GM12874 (cell line): ENCODE data around the gene ABCB9.

Experiments used
- TF ChIP-seq, protein P1 (sequence below): IDR thresholded peaks from 2 replicates; pipeline ENCODE4 v1.5.1; 2011; ENCODE audit warnings: low read depth, mild to moderate bottlenecking, control low read depth, low read length, moderate library complexity; ENCODE audit not compliant: insufficient read depth

The ABCB9 gene

DNA sequence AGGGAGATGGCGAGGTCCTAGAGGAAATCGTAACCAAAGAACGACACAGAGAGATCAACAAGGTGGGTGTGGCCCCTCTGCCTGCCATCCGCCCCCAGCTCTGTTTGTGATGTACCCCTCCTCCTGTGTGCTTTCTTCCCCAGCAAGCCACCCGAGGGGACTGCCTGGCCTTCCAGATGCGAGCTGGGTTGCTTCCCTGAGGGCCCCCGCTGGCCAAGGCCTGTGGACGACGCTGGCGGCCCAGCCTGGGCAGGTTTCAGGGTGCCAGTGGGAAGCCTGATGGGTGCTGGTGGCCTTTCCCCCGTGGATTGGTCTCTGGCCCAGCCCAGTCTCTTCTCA, 16.2 kb upstream of the ABCB9 start:
- TF ChIP-seq, protein P1, sequence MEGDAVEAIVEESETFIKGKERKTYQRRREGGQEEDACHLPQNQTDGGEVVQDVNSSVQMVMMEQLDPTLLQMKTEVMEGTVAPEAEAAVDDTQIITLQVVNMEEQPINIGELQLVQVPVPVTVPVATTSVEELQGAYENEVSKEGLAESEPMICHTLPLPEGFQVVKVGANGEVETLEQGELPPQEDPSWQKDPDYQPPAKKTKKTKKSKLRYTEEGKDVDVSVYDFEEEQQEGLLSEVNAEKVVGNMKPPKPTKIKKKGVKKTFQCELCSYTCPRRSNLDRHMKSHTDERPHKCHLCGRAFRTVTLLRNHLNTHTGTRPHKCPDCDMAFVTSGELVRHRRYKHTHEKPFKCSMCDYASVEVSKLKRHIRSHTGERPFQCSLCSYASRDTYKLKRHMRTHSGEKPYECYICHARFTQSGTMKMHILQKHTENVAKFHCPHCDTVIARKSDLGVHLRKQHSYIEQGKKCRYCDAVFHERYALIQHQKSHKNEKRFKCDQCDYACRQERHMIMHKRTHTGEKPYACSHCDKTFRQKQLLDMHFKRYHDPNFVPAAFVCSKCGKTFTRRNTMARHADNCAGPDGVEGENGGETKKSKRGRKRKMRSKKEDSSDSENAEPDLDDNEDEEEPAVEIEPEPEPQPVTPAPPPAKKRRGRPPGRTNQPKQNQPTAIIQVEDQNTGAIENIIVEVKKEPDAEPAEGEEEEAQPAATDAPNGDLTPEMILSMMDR: no peak

DNA sequence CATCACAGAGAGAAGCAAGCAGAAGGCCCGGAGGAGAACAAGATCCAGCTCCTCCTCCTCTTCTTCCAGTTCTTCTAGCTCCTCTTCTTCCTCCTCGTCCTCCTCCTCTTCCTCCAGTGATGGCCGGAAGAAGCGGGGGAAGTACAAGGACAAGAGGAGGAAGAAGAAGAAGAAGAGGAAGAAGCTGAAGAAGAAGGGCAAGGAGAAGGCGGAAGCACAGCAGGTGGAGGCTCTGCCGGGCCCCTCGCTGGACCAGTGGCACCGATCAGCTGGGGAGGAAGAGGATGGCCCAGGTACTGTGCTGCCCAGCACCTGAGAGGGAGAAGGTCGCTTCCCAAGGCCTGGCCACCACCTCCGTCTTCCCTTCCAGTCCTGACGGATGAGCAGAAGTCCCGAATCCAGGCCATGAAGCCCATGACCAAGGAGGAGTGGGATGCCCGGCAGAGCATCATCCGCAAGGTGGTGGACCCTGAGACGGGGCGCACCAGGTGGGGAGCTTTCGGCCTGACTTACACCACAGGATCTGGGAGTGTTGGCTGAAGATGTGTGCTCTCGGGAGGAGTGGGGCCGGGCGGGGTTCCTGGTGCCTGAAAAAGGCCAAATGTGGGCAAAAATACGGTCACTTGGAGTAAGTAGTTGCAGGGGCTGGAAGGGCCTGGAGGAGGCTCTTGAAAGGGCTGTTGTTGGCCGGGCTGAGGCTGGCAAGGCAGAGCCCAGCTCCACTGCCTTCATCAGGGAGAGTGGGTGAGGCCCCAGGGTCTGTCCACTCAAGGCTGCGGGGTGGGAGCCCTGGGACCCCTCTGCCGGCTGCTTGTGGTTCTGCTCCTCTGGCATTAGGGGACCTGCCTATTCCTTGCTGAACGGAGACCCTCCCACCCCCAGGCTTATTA, 15.6 kb upstream of the ABCB9 start:
- TF ChIP-seq, protein P1: no peak

DNA sequence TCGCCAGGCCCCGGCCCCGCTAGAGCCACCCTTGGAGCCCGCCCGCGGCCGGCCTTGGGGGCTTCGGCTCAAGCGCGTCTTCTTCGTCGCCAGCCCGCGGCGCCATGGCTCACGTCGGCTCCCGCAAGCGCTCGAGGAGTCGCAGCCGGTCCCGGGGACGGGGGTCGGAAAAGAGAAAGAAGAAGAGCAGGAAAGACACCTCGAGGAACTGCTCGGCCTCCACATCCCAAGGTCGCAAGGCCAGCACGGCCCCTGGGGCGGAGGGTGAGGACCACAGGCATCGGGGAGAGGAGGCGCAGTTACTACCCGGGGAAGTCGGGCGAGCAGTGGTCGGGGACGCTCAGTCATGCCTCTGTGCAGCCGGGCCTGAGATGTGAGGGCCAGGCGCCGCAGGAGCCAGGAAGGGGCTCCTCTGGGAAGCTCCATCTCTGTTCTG, 14.8 kb upstream of the ABCB9 start:
- TF ChIP-seq, protein P1: no peak

DNA sequence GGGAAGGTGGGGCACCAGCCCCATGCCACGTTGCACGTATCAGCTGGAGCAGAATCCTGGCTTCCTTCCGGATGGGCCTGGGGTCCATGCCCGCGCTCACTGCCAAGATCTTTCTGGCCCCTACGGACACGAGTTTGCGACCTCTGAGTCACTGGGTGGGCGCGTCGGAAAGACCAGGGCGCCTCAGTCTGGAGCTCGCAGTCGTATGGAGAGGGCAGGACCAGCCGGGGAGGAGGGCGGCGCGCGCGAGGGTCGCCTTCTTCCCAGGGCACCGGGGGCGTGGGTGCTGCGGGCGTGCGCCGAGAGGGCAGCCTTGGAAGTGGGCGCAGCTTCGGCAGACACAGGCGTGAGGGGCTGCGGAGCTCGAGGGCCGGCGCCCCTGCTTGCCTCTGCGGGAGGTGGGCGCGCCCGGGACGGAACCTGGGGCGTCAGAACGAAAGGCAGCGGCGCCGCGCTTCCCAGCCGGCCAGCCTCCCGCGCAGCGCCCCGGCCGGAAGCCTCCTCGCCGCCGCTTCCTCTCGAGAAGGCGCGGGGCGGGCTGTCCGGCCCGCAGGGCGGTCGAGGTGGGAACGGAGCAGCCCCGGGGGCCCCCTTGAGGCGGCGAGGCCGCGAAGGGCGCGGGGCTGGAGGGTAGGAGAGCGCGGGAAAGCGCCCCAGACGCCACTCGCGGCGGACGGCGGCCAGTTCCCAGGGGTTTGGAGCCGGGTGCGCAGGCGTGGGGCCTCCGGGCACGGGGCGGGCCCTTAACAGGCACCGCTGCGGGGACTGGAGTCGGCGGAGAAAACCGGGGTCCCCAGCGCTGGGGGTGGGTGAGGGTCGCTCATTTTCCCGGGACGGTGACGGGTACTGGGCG, 14.1 kb upstream of the ABCB9 start, which contains the start of gene ARL6IP4:
Gene ARL6IP4, plus strand, starts transcription at position 499 of the 853 bp plus-strand sequence. CDS start 459 bp downstream, outside the sequence.
- TF ChIP-seq, protein P1: 0 out of 2 replicates have a peak, but pooled peaks have one; percentile 18

DNA sequence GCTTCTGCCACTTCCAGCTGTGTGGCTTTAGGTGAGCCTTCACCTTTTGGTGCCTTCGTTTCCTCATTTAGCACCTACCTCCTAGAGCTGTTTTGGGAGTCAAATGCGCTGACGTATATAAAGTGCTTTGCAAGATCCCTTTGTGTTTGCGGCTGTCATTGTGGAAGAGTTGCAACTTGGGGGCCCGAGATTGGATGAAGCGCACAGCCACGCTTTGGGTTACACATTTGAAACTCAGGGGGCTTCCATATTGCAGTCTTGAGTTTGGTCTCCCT, 13.6 kb upstream of the ABCB9 start:
- TF ChIP-seq, protein P1: no peak

DNA sequence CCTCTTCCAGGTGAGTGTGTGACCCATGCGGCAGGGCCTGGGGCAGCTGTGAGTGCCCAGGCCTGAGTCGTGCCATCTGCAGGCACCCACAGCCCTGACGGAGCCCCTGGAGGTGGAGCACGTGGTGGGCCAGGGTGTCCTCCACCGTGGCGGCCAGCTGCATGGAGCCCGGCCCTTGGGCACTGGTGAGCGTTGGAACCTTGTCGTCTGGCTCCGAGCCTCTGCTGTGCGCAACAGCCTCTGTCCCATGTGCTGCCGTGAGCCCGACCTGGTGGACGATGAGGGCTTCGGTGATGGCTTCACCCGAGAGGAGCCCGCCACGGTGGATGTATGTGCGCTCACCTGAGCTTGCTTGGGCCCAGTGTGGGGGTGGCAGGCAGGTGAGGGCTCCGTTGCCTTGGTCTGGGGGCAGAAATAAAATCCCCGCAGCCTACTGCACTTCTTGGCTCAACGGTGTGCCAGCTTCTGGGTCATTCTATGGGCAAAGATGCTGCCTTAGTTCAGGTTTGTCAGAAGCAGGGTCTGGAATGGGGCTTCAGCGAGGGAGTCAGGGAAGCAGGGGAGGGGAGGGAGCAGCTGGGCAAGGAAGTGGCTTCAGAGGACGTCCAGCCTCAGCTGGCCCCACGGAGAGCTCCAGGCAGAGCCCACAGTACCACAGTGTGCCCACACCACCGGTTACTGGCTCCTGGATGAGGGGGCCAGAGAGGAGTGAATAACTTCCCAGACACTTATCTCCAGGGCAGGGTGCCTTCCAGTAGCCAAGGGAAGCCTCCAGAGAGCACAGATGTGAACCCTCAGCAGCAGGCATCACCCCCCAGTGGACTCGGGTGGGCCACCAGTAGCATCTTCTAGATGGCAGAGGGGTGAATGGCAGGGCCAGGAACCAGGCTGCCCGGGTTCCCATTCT, 13.0 kb upstream of the ABCB9 start:
- TF ChIP-seq, protein P1: no peak

GRCh38 chr12:122978507-122978955, 12.3 kb upstream of the ABCB9 start:
- TF ChIP-seq, protein P1: no peak
